HFFc6 (cell line): ENCODE measurements around the gene CHURC1. TPM values are rescaled to one million over a fixed set of nuclear protein-coding genes. Genes with fewer than 3 reads are reported as not detected.

Experiments used
- DNase-seq: peaks from one replicate; pipeline ENCODE4 v3.0.0-alpha.2; 2018
- H3K27ac Mint-ChIP-seq: 2 replicates; pipeline ENCODE4 v1.8.0; 2020; ENCODE audit warnings: mild to moderate bottlenecking, mixed read lengths
- H3K27me3 Mint-ChIP-seq: 2 replicates; pipeline ENCODE4 v1.8.0; 2021; ENCODE audit warnings: mild to moderate bottlenecking, moderate library complexity, mixed read lengths; ENCODE audit not compliant: insufficient read depth
- H3K36me3 Mint-ChIP-seq: 2 replicates; pipeline ENCODE4 v1.8.0; 2021; ENCODE audit warnings: low read depth, mixed read lengths
- H3K4me1 Mint-ChIP-seq: 2 replicates; pipeline ENCODE4 v1.8.0; 2020; ENCODE audit warnings: low read depth, mixed read lengths
- H3K4me3 Mint-ChIP-seq: 2 replicates; pipeline ENCODE4 v1.8.0; 2020; ENCODE audit warnings: mild to moderate bottlenecking, moderate library complexity, mixed read lengths
- H3K9me3 Mint-ChIP-seq: 2 replicates; pipeline ENCODE4 v1.8.0; 2020; ENCODE audit warnings: mild to moderate bottlenecking, mixed read lengths
- CTCF ChIP-seq: fragments of 200-600 bp; sonication (generic); IDR thresholded peaks from 2 replicates; pipeline ENCODE4 v1.5.0; 2021; ENCODE audit warnings: antibody characterized with exemption, mild to moderate bottlenecking
- total RNA-seq, 6 experiments: library from RNA; stranded (reverse); fragmentation: NEBNext Ultra II Directional; extraction: Animal tissue kit (Norgen Biotek cat#: 25700); gene quantifications; 2 replicates in 1 of 6; 3 replicates in 5 of 6; pipeline ENCODE4 v1.2.3, GENCODE V29; 2021

The CHURC1 gene
- total RNA-seq, 6 experiments from 2014 or later: 51.9 to 63.3 (median 59.2) TPM

- no peak overlapping the region for H3K27ac Mint-ChIP-seq
- DNase-seq: no peak
- no peaks in the 10 kb centered on the region for H3K9me3 Mint-ChIP-seq
- TF ChIP-seq CTCF: no peak; the same call in 1 of the 2 replicates
- H3K4me1 Mint-ChIP-seq: no peaks in the 10 kb centered on the region
- no peaks in the 10 kb centered on the region for H3K36me3 Mint-ChIP-seq
- H3K27me3 Mint-ChIP-seq: no peaks in the 10 kb centered on the region; the same call in 1 of the 2 replicates
- no peak overlapping the region for H3K4me3 Mint-ChIP-seq
Observed at GRCh38 chr14:64952598-64953309, 38.5 kb downstream of the CHURC1 start.

DNA sequence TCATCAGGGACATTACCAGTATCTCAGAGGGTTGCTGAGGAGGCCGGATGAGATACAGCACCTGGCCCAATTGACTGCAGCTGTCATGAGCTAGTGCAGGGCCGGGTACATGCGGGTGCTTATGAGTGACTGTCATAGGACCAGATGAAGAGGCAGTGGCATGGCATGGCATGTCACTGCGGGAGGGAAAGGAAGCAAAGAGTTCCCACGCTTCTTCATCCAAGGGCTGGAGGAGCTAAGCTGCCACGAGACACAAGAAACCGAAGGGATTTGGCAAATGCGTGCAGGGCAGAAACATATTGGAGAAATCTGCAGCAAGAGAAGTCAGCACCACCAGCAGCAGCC lies 39.0 kb downstream of the CHURC1 start:
- H3K4me1 Mint-ChIP-seq: no peaks in the 10 kb centered on the region
- H3K9me3 Mint-ChIP-seq: no peaks in the 10 kb centered on the region
- no peak overlapping the region for H3K27ac Mint-ChIP-seq
- no peaks in the 10 kb centered on the region; the same call in 1 of the 2 replicates for H3K27me3 Mint-ChIP-seq
- H3K4me3 Mint-ChIP-seq: no peak overlapping the region
- TF ChIP-seq CTCF: no peak
- no peak for DNase-seq
- H3K36me3 Mint-ChIP-seq: no peaks in the 10 kb centered on the region

GRCh38 chr14:64953661-64954060 lies 39.4 kb downstream of the CHURC1 start:
- Mint-ChIP-seq H3K36me3 (no peaks in the 10 kb centered on the region), H3K4me1 (no peaks in the 10 kb centered on the region), H3K27me3 (no peaks in the 10 kb centered on the region; the same call in 1 of the 2 replicates), H3K9me3 (no peaks in the 10 kb centered on the region), H3K27ac (no peak overlapping the region), H3K4me3 (no peak overlapping the region)
- no peak for DNase-seq
- no peak for TF ChIP-seq CTCF

DNA sequence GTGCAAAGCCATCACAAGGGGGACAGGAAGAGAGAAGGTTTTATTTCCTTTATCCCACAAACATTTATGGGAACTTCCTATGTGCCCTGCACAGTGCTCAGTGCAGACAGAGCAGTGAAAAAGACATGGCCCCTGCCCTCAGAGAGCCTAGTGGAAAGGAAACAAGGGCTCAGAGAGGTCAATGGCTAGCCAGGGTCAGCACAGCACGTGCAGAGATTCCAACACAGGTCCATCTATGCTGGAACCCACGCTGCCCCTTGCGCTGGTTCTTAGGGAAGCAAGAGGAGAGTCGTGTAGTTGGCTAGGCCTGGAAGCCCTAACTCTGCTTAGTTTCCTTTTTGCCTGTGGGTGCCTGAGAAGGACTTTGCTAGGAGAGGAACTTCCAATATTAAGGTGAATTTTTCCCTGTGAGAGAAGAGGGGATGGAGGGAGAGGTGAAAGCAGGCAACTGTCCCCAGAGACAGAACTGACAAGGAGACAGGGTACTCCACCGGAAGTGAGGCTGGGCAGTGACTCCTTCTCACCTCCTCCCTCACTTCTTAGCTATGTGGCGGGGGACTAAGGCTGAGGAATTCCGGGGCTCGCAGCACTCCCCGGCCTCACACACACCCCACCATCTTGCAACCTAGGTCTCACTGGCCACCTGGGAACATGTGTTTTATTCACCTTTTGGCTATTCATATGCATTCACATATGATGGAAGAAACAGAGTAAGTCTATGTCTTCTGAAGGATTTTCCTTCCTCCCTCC lies 40.4 kb downstream of the CHURC1 start:
- H3K9me3 Mint-ChIP-seq: no peaks in the 10 kb centered on the region
- H3K4me3 Mint-ChIP-seq: no peak overlapping the region
- no peak overlapping the region for H3K27ac Mint-ChIP-seq
- no peak for DNase-seq
- no peaks in the 10 kb centered on the region for H3K4me1 Mint-ChIP-seq
- H3K27me3 Mint-ChIP-seq: no peaks in the 10 kb centered on the region; the same call in 1 of the 2 replicates
- H3K36me3 Mint-ChIP-seq: no peaks in the 10 kb centered on the region
- TF ChIP-seq CTCF: no peak

GRCh38 chr14:64955297-64955696 lies 41.0 kb downstream of the CHURC1 start:
- DNase-seq: no peak
- Mint-ChIP-seq H3K36me3 (no peaks in the 10 kb centered on the region), H3K27ac (no peak overlapping the region), H3K27me3 (no peaks in the 10 kb centered on the region; the same call in 1 of the 2 replicates), H3K9me3 (no peaks in the 10 kb centered on the region), H3K4me3 (no peak overlapping the region), H3K4me1 (no peaks in the 10 kb centered on the region)
- TF ChIP-seq CTCF: no peak
